Measurements from ENCODE around the gene GCGR. TPM values are rescaled to one million over a fixed set of nuclear protein-coding genes. Genes with fewer than 3 reads are reported as not detected.

The GCGR gene
- total and polyA plus RNA-seq, 2 of the 13 experiments (the other 11 are each of a cell fraction or from before 2014, with no cell fraction given): 0.04 to 0.13 TPM

GRCh38 chr17:81831957-81832607 is 28.1 kb downstream of the GCGR start (continued):
- TF ChIP-seq ZNF780A (CRISPR knock-in tag; IDR thresholded peaks at IDR 0.05) (no peak), SCMH1 (CRISPR knock-in tag; IDR thresholded peaks at IDR 0.05; ENCODE audit: borderline replicate concordance) (no peak), ZBTB3 (CRISPR knock-in tag; IDR thresholded peaks at IDR 0.05; ENCODE audit: borderline replicate concordance, low read depth) (no peak), MEIS1 (CRISPR knock-in tag; IDR thresholded peaks at IDR 0.05; ENCODE audit: borderline replicate concordance) (no peak), ZNF260 (CRISPR knock-in tag; IDR thresholded peaks at IDR 0.05; ENCODE audit: borderline replicate concordance, low read depth) (no peak), ZNF720 (CRISPR knock-in tag; IDR thresholded peaks at IDR 0.05) (no peak), PLSCR1 (CRISPR knock-in tag; IDR thresholded peaks at IDR 0.05; ENCODE audit: borderline replicate concordance) (no peak), TOE1 (CRISPR knock-in tag; IDR thresholded peaks at IDR 0.05) (no peak), ZBTB49 (CRISPR knock-in tag; IDR thresholded peaks at IDR 0.05; ENCODE audit: borderline replicate concordance) (no peak), AGO1 (IDR thresholded peaks at IDR 0.05; ENCODE audit: low read depth, low read length, poor library complexity, severe bottlenecking) (no peak), ZNF549 (CRISPR knock-in tag; IDR thresholded peaks at IDR 0.05) (no peak), ZNF557 (CRISPR knock-in tag; IDR thresholded peaks at IDR 0.05) (no peak), ZNF44 (CRISPR knock-in tag; IDR thresholded peaks at IDR 0.05) (no peak), FOXA1 (IDR thresholded peaks at IDR 0.05) (no peak), FOXA1 (CRISPR knock-in tag; IDR thresholded peaks at IDR 0.05) (no peak), ATF2 (CRISPR knock-in tag; IDR thresholded peaks at IDR 0.05) (0 out of 2 replicates have a peak, but pooled peaks have one; percentile 10), DDIT3 (CRISPR knock-in tag; IDR thresholded peaks at IDR 0.05) (no peak), MED1 (CRISPR knock-in tag; IDR thresholded peaks at IDR 0.05) (no peak), ZNF724P (CRISPR knock-in tag; IDR thresholded peaks at IDR 0.05; ENCODE audit: borderline replicate concordance) (no peak), TGIF2 (CRISPR knock-in tag; IDR thresholded peaks at IDR 0.05) (peak; percentile 63; the same call in 1 of the 2 replicates), ZNF883 (CRISPR knock-in tag; IDR thresholded peaks at IDR 0.05; ENCODE audit: not compliant biosample characterization) (peak; percentile 83), ZSCAN22 (CRISPR knock-in tag; IDR thresholded peaks at IDR 0.05) (no peak), POLR2AphosphoS2 (IDR thresholded peaks at IDR 0.05; ENCODE audit: low read depth, low read length) (no peak), HMGXB4 (CRISPR knock-in tag; IDR thresholded peaks at IDR 0.05; ENCODE audit: borderline replicate concordance in 1 of 2, low read depth in 1 of 2) (peak in 1 of 2 experiments; percentile 18; a peak in 1 of 4 replicates)

Measured in HepG2 (cell line).